HG03159 (cell line): ENCODE results near the gene KLK7.
"Not testable (repeated sequence)": the region's sequence is repeated elsewhere in the genome, so short reads cannot be mapped to it uniquely, and the experiment has no call there.

Experiments
- ATAC-seq: cut with Tn5 transposase; IDR thresholded peaks from one replicate; pipeline ENCODE4 v1.9.1; 2021; ENCODE audit warnings: mild to moderate bottlenecking, moderate library complexity; ENCODE audit not compliant: unreplicated experiment

Gene KLK7

GRCh38 chr19:50978772-50979390 lies 4.8 kb downstream of the KLK7 start:
- ATAC-seq, result no peak

- ATAC-seq, result no peak
These were observed 6.1 kb downstream of the KLK7 start for GRCh38 chr19:50977626-50978025.

- no peak for ATAC-seq
These were observed 8.0 kb downstream of the KLK7 start for GRCh38 chr19:50975766-50976165.

GRCh38 chr19:50974702-50975556 lies 8.8 kb downstream of the KLK7 start:
- no peak for ATAC-seq

- ATAC-seq, result no peak
These were observed 10.8 kb downstream of the KLK7 start for GRCh38 chr19:50972795-50973376.

- ATAC-seq, result not testable (repeated sequence)
These were observed 13.9 kb downstream of the KLK7 start for GRCh38 chr19:50969810-50970209.

- ATAC-seq, result no peak
These were observed 14.3 kb downstream of the KLK7 start, which contains the start of gene KLK6 for GRCh38 chr19:50969413-50969760. Gene KLK6 (minus strand): TSS chr19:50969591. CDS start chr19:50968104, 1,487 bp downstream.

- ATAC-seq, result no peak
These were observed 14.9 kb downstream of the KLK7 start for GRCh38 chr19:50968716-50969412.

- no peak for ATAC-seq
These were observed 15.6 kb downstream of the KLK7 start for GRCh38 chr19:50967929-50968715.

- ATAC-seq, result no peak
These were observed 19.5 kb downstream of the KLK7 start for GRCh38 chr19:50964266-50964665.

GRCh38 chr19:50963381-50963780 lies 20.3 kb downstream of the KLK7 start:
- ATAC-seq, result no peak

- no peak for ATAC-seq
These were observed 21.5 kb downstream of the KLK7 start for GRCh38 chr19:50962245-50962644.

- ATAC-seq, result no peak
These were observed 23.8 kb downstream of the KLK7 start for GRCh38 chr19:50959731-50960500.

- ATAC-seq, result no peak
These were observed 26.1 kb downstream of the KLK7 start for GRCh38 chr19:50957587-50957986.

GRCh38 chr19:50952910-50953309 lies 30.8 kb downstream of the KLK7 start, which contains the start of gene KLK5:
Gene KLK5 (minus strand): TSS chr19:50953038. CDS start chr19:50952657, 381 bp downstream.
- ATAC-seq, result no peak

- no peak for ATAC-seq
These were observed 33.9 kb downstream of the KLK7 start for GRCh38 chr19:50949861-50950260.

GRCh38 chr19:50947123-50947522 lies 36.6 kb downstream of the KLK7 start:
- no peak for ATAC-seq

- ATAC-seq, result no peak
These were observed 38.9 kb downstream of the KLK7 start for GRCh38 chr19:50944795-50945194.

GRCh38 chr19:50943074-50943828 lies 40.5 kb downstream of the KLK7 start:
- ATAC-seq, result no peak
